HG02884 (cell line): Measurements from ENCODE around the gene ZNF728.
"Not testable (repeated sequence)": the region's sequence is repeated elsewhere in the genome, so short reads cannot be mapped to it uniquely, and the experiment has no call there.

Source experiments
- ATAC-seq: cut with Tn5 transposase; IDR thresholded peaks from one replicate; pipeline ENCODE4 v1.9.1; 2021; ENCODE audit warnings: mild to moderate bottlenecking, moderate library complexity; ENCODE audit not compliant: unreplicated experiment

The ZNF728 gene

DNA sequence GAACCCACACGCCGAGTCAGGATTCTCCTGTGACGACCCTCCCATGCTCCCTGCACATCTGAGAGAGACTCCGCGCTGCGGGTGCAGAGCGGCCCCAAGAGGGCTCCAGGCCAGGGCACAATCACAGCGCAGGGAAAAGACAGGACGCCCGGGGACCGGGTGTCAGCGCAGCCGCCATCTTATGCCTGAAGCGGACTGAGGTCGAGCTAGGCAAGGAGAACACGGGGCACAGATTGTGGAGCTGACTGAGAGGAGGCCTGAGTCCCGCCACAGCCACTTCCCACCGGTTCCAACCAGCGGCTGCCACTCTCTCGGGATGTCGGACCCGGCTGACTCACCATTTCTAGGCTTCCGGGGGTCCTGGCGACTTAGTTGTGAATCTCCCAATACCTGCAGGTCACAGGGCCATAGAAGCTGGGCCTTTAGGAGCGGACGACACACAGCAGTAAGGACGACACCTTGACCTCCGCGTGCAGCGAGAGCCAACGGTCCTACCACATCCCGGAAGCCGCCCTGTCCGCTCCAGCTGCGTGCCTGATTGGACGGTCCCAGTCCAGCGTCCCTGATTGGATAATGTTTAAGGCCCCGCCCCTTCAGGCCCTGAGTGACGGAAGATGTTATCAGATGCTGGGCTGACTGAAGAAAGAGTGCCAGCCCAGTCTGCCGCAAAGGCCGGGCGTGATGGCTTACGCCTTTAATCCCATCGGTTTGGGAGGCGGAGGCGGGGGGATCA lies at the start of gene ZNF728:
Gene ZNF728 (minus strand): TSS at position 487 of the 733 bp plus-strand sequence. CDS start 146 bp downstream, at position 341.
- no peak for ATAC-seq

DNA sequence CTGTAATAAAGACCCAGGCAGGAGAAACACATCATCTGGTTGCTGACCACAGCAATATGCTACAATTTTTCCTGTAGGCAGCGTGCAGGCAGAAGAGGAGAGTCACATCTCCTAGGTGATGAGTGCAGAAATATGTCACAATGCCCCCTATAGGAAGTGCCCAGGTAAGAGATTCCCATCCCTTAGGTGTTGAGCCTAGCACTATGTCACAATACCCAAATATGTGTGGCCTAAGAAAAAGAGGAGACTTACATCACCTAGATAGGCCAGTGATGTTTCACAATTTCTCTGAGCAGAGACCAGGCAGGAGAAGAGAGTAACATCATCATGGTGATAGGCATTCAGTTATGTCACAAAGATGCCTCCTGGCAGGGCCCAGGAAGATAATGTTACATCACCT lies 49.4 kb upstream of the ZNF728 start:
- no peak for ATAC-seq

DNA sequence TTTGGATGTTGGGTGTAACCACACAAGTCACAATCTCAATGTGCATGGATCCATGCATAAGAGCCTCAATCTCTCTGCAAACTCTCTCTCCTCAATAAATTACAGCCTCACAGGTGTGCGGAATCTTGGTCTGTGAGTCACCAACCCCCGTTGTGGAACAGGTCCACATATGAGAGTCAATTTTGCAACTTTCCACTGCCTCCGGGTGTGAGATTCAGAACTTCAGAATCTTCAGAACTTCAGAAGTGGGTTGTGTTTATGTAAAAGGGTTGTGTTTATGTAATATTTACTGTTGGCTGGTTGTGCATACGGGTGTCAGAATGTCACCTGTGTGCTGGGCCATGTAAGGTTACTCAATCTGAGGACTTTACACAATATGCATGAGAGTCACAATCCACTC lies 46.3 kb upstream of the ZNF728 start:
- no peak for ATAC-seq

DNA sequence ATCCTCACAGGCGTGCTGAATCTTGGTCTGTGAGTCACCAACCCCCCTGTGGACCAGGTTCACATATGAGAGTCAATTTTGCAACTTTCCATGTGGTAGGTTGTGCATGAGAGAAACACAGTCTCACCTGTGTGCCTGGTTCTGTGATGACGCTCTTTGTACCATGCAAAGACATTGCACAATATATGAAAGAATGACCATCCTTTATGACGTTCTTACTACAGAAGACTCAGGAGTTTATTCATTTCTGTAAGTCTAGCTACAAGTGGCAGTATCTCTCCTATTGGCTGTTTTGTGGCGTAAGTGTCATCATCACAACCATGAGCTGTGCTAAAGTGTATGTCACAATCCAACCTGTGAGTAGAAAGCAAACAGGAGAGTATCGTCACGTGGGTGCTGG lies 43.8 kb upstream of the ZNF728 start:
- ATAC-seq: no peak

DNA sequence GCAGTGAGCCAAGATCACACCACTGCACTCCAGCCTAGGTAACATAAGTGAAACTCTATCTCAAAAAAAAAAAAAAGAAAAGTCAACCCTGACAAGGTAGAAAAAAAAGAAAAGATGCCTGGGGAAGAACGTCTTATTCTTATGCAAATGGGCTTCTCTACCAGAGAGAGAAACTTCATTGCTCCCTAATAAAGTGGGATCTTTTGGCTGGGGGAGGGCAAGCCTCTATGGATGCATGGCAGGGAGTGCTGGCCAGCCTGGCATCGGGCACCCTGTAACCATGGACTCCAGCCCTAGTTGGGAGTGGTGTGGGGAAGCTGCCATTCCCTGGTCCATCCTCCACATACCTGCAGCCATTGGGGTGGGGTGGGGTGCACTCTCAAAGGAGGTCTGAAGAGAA lies 30.7 kb upstream of the ZNF728 start:
- no peak for ATAC-seq

DNA sequence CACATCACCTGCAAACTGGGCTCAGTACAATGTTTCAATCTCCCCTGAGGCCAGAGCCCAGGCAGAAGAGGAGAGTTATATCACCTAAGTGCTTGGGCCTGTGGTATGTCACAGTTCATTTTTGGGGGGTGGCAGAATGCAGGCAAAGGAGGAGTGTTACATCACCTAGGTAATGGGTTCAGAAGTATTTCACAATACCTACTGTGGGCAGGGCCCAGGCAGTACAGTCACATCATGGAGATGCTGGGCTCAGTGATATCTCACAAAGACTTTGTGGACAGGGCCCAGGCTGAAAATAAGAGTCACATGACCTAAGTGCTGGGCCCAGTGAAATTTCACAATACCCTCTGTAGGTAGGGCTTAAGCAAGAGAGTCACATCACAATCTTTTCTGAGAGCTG lies 12.7 kb upstream of the ZNF728 start:
- ATAC-seq: no peak

DNA sequence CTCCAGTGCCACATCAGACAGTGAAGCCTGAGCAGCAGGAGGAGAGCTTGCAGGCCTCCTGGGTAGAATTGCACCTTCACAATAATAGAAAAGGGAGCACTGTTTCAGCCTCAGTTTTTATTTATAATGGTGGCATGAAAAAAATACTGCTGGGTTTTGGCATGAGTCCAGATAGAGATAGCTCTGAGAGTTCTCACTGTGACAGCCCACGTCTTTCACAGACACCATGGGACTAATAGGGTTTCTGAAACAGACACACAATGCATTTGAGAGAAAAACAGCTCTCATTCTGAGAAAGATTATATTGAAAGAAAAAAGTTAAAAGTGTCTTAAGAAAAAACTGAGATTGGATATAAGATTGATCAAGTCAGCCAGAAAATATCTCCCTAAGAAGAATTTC lies 8.0 kb downstream of the ZNF728 start:
- ATAC-seq: not testable (repeated sequence)

DNA sequence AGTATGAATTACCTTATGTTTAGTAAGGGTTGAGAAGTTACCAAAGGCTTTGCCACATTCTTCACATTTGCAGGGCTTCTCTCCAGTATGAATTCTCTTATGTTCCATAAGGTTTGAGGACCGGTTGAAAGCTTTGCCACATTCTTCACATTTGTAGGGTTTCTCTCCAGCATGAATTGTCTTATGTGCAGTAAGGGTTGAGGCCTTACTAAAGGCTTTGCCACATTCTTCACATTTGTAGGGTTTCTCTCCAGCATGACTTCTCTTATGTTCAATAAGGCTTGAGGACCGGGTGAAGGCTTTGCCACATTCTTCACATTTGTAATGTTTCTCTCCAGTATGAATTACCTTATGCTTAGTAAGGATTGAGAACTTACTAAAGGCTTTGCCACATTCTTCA lies 26.7 kb downstream of the ZNF728 start:
- no peak for ATAC-seq

DNA sequence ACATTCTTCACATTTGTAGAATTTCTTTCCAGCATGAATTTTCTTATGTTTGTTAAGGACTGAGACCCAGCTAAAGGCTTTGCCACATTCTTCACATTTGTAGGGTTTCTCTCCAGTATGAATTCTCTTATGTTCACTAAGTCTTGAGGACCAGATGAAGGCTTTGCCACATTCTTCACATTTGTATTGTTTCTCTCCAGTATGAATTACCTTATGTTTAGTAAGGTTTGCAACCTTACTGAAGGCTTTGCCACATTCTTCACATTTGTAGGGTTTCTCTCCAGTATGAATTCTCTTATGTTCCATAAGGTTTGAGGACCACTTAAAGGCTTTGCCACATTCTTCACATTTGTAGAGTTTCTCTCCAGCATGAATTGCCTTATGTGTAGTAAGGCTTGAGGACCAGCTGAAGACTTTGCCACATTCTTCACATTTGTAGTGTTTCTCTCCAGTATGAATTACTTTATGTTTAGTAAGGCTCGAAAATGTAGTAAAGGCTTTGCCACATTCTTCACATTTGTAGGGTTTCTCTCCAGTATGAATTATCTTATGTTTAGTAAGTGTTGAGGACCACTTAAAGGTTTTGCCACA lies 27.3 kb downstream of the ZNF728 start:
- ATAC-seq: not testable (repeated sequence)

DNA sequence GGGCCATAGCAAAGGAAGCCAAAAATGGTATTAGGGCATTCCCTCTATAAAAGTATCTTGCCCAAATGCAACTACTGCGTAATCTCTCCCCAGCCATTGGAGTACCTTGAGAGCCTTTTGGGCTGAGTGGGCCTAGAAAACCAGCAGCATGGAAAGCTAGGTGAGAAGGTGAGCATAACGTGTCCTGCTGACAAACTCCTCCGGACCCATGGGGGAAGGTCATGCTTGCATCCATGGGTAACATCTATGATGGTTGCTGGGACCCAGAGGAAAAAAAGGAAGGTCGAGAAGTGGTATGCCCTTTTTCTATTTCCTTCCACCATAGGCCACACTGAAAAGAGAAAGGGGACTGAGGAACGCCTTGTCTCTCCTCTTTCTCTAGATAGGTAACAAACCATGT lies 57.4 kb downstream of the ZNF728 start:
- ATAC-seq: no peak

DNA sequence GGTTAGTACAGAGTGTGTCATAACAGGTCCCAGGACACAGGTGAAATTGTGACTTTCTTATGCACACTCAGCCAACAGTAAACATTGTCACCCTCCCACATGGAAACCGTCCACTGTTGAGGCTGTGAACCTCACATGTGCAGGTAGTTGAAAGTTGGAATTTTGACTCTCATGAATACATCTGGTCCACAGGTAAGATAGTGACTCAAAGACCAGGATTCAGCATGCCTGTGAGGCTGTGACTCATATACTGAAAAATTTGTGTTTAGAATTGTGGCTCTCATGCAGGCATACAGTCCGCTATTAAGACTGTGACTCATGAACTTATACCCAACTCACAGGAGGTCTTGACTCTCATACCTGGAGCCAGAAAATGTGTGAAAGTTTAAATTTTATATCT lies 67.8 kb downstream of the ZNF728 start:
- ATAC-seq: no peak

DNA sequence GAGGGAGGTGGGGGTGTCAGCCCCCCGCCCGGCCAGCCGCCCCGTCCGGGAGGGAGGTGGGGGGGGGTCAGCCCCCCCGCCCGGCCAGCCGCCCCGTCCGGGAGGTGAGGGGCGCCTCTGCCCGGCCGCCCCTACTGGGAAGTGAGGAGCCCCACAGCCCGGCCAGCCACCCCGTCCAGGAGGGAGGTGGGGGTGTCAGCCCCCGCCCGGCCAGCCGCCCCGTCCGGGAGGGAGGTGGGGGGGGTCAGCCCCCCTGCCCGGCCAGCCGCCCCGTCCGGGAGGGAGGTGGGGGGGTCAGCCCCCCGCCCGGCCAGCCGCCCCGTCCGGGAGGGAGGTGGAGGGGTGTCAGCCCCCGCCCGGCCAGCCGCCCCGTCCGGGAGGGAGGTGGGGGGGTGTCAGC lies 75.4 kb downstream of the ZNF728 start:
- ATAC-seq: not testable (repeated sequence)

DNA sequence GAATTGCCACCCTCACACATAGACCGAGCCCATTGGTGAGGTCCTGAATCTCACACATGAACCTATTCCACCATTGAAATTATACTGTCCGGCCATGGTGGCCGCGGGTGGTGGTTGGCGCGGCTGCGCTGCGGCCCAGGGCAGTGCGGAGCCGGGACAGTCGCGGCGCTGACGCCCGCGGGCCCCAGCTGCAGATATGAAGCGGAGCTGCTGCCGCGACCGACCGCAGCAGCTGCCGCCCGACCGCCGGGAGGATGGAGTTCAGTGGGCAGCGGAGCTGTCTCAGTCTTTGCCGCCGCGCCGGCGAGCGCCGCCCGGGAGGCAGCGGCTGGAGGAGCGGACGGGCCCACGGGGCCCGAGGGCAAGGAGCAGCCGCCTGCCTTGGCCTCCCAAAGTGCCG lies 77.8 kb downstream of the ZNF728 start:
- not testable (repeated sequence) for ATAC-seq
